ENCODE measurements around the gene RPS3.

Gene RPS3

DNA sequence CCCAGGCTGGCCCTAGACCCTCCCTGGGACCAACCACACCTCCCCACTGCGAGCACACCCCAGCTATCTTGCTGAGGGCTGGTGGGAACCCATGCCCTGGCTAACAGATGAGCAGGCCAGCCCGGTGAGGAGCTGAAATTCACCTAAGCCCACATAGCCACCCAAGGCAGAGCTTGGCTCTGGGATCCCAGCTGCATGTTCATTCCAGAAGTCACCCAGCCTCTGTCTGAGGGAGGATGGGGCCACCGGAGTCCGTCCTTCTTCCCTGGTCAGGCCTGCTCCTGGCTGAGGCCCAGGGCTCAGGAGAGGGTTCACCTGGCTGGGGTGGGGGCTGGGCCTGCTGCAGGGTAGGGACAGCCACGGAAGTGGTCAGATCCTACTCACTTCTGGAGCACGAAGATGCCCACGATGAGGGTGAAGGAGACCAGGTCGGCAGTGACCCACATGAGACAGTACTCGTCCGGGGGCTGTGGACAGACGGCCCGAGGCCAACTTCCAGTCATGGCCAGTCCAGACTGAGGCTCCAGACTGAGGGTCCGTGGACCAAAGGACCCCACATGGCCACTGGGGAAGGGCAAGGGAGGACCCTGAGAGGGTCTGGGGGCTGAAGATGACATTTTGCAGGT is 40.3 kb downstream of the RPS3 start:
- DNase-seq (ENCODE audit: low spot score), result no peak
- TF ChIP-seq, protein P1, sequence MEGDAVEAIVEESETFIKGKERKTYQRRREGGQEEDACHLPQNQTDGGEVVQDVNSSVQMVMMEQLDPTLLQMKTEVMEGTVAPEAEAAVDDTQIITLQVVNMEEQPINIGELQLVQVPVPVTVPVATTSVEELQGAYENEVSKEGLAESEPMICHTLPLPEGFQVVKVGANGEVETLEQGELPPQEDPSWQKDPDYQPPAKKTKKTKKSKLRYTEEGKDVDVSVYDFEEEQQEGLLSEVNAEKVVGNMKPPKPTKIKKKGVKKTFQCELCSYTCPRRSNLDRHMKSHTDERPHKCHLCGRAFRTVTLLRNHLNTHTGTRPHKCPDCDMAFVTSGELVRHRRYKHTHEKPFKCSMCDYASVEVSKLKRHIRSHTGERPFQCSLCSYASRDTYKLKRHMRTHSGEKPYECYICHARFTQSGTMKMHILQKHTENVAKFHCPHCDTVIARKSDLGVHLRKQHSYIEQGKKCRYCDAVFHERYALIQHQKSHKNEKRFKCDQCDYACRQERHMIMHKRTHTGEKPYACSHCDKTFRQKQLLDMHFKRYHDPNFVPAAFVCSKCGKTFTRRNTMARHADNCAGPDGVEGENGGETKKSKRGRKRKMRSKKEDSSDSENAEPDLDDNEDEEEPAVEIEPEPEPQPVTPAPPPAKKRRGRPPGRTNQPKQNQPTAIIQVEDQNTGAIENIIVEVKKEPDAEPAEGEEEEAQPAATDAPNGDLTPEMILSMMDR (IDR thresholded peaks at IDR 0.05; ENCODE audit: extremely low read depth, missing control alignments), result no peak

DNA sequence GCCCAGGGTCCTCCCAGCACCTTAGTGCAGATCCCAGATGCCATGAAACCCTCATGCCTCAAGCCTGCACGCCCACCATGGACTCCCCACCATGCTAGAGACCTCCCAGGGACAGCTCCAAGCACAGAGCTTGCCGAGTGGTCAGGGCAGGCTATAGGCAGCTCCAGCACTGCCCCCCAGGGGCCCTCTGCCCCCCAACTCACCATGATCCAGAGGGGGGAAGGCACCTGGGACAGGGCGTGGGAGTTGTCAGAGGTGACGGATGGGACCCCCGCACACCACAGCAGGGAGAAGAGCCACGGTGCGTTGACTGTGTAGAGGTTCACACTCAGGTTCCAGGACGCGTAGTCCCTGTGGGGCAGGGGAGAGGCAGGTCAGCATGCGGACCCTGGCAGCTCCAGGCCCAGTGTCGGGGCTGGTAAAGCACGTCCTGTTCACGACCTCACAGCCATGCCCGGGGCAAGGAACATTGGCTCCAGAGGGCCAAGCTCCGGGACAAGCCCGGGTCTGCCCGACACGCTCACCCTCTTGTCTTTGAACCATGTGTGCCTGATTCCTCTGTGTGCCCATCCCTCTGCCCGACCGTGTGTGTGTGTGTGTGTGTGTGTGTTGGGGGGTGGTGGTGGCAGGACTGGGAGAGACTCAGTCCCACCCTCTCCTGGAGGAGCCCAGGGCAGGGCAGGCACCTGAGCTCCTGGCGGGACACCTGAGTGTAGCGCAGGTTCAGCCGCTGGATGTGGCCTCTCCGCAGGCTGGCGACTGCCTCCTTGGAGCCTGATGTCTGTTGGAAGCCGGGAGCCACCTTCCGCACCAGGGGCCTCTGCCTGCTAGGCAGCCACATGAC is 41.9 kb downstream of the RPS3 start:
- DNase-seq (ENCODE audit: low spot score), result no peak
- TF ChIP-seq, protein P1 (IDR thresholded peaks at IDR 0.05; ENCODE audit: extremely low read depth, missing control alignments), result no peak

DNA sequence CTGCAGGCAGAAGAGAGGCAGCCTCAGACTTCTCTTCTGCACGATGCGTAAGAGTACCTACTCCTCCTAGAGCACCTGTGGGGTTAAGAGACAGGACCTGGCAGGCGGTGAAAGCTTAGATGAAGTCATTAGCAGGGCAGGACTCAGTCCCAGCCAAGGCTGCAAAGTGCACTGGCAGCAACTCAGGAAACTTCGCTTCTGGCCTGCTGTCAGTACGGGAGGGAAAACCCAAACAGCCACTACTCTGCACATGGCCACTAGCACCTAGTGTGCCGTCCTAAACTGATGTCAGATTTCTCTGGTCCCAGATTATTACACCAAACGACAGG is 42.5 kb downstream of the RPS3 start:
- DNase-seq (ENCODE audit: low spot score), result no peak
- TF ChIP-seq, protein P1 (IDR thresholded peaks at IDR 0.05; ENCODE audit: extremely low read depth, missing control alignments), result no peak

DNA sequence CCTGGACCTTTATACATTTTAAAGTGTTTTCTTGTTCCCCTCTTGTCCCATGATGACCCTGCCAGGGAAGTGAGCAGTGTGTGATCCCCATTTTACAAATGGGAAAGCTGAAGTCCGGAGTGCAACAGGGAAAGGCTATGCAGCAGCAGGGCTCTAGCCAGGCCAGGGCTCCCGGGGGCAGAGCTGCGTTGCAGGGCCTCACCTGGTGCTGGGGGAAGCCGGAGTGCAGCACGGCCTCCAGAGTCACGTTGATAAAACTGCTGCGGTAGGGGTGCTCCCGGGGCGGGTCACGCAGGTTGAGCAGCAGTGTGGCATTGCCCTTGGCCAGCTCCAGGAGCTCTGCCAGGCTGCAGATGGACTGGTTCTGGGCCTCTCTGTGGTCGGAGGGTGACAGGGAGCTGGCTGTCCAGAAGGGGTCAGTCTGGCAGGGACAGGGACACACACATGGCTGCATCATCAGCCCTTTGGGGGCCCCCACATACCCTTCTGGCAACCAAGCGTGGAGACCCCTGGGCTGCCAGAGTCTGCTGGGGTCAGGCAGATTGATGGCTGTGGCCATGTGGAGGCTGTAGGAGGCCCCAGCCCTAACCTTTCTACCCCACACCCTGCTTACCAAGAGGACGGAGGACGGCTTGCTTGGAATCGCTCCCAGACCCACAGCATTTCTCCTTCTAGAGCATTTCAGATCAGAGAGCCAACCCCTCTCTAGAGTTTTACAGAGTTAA is 43.0 kb downstream of the RPS3 start:
- TF ChIP-seq, protein P1 (IDR thresholded peaks at IDR 0.05; ENCODE audit: extremely low read depth, missing control alignments), result no peak
- no peak for DNase-seq (ENCODE audit: low spot score)

DNA sequence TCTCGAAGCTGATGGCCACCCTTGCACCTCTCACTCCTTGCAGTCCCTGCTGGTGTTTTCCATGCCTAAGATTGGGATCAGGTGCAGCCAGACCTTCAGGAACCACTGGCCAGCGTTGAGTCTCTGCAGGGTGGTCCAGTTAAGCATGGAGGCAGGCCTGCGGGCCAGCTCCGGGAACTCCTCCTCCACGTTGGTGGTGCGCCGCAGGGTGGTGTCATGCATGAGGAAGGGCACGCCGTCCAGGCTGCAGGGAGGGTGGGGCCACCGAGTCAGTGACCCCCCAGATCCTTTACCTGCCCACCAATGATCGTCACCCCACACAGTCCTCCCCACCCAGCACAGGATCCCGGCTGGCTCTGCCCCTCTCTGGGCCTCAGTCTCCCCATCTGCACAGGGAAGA is 43.7 kb downstream of the RPS3 start:
- TF ChIP-seq, protein P1 (IDR thresholded peaks at IDR 0.05; ENCODE audit: extremely low read depth, missing control alignments), result no peak
- no peak for DNase-seq (ENCODE audit: low spot score)

DNA sequence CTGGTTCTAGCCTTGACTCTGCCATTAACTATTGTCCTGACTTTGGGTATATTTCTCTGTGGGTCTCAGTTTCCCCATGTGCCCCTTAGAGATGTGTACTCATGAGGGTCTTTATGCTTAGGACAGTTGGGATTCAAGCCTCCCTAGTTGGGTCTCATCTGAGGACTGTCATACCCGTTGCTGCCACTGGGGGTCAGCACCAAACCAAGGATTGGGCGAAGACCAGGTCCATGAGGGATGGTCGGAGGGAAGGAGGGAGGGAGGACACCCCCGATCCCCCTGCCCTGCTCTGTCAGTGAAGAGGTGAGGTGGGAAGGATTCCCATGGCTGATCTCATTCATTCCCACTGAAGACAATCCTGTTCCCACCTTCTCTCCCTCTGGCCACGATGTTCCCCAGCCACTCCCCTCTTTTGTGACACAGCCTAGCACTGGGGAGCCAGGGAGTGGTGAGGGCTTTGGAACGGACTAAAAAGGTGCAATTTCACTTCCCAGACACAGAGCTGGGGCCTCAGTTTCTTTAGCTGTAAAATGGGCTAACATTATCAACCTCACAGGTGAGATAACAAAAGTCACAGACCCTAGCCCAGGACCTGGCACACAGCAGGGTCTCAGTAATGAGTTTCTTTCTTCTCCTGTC is 46.1 kb downstream of the RPS3 start:
- TF ChIP-seq, protein P1 (IDR thresholded peaks at IDR 0.05; ENCODE audit: extremely low read depth, missing control alignments), result peak; percentile 91
- peak; percentile 84 for DNase-seq (ENCODE audit: low spot score)
